Pulmonary artery endothelial cell (primary cell): ENCODE results near the gene MAJIN. TPM values are rescaled to one million over a fixed set of nuclear protein-coding genes. Genes with fewer than 3 reads are reported as not detected.

Source experiments
- DNase-seq: peaks from one replicate; pipeline ENCODE4 v3.0.0-alpha.2; 2011; ENCODE audit warnings: low read depth, low spot score
- total RNA-seq: library from RNA; depleted of rRNA; stranded (reverse); fragments of >200 nt; gene quantifications from 2 replicates; pipeline ENCODE4 v1.2.3, GENCODE V29; 2014

MAJIN gene
- total RNA-seq, 1 donor from 2014 or later, result not detected

GRCh38 chr11:64893194-64894069 lies 78.5 kb downstream of the MAJIN start:
- DNase-seq, result no peak

GRCh38 chr11:64892838-64893193 lies 79.1 kb downstream of the MAJIN start:
- DNase-seq, result no peak

- no peak for DNase-seq
These were observed 79.5 kb downstream of the MAJIN start for GRCh38 chr11:64892411-64892831.

GRCh38 chr11:64891880-64892279 lies 80.0 kb downstream of the MAJIN start:
- DNase-seq, result no peak

- DNase-seq, result no peak
These were observed 80.6 kb downstream of the MAJIN start for GRCh38 chr11:64891215-64891848.

GRCh38 chr11:64890522-64890939 lies 81.4 kb downstream of the MAJIN start:
- no peak for DNase-seq

- no peak for DNase-seq
These were observed 83.0 kb downstream of the MAJIN start for GRCh38 chr11:64888729-64889511.

- DNase-seq, result no peak
These were observed 83.5 kb downstream of the MAJIN start for GRCh38 chr11:64888406-64888728.

Other genes with a start within 250 kb of the MAJIN start
- gene NRXN2, start 248.9 kb downstream of the MAJIN start, total RNA-seq, result not detected in 2 replicates
- gene RASGRP2, start 228.0 kb downstream of the MAJIN start, total RNA-seq, result 0.53 and 1.5 TPM in 2 replicates
- 0.13 and 0.35 TPM in 2 replicates for gene PYGM, start 212.1 kb downstream of the MAJIN start, total RNA-seq
- 74.6 and 107 TPM in 2 replicates for gene SF1, start 193.6 kb downstream of the MAJIN start, total RNA-seq
- 34.3 and 34.8 TPM in 2 replicates for gene MAP4K2, start 168.9 kb downstream of the MAJIN start, total RNA-seq
- gene MEN1, start 161.6 kb downstream of the MAJIN start, total RNA-seq, result 17.0 and 26.2 TPM in 2 replicates
- 0.20 and 0.25 TPM in 2 replicates for gene CDC42BPG, start 127.5 kb downstream of the MAJIN start, total RNA-seq
- 110 and 122 TPM in 2 replicates for gene EHD1, start 93.5 kb downstream of the MAJIN start, total RNA-seq
- 8.8 and 9.6 TPM in 2 replicates for gene ATG2A, start 54.9 kb downstream of the MAJIN start, total RNA-seq
- gene PPP2R5B, start 47.4 kb downstream of the MAJIN start, total RNA-seq, result 9.7 and 12.1 TPM in 2 replicates
- gene GPHA2, start 36.2 kb downstream of the MAJIN start, total RNA-seq, result not detected in 2 replicates
- gene BATF2, start 24.9 kb upstream of the MAJIN start, total RNA-seq, result 0.40 and 1.1 TPM in 2 replicates
- 93.5 and 124 TPM in 2 replicates for gene ARL2, start 42.1 kb upstream of the MAJIN start, total RNA-seq
- 8.2 and 10.5 TPM in 2 replicates for gene SNX15, start 55.3 kb upstream of the MAJIN start, total RNA-seq
- gene SAC3D1, start 69.1 kb upstream of the MAJIN start, total RNA-seq, result 9.4 and 11.4 TPM in 2 replicates
- 10.7 and 15.9 TPM in 2 replicates for gene NAALADL1, start 86.4 kb upstream of the MAJIN start, total RNA-seq
- gene CDCA5, start 111.9 kb upstream of the MAJIN start, total RNA-seq, result 9.0 and 16.0 TPM in 2 replicates
- 32.9 and 34.6 TPM in 2 replicates for gene ZFPL1, start 112.1 kb upstream of the MAJIN start, total RNA-seq
- gene VPS51, start 124.1 kb upstream of the MAJIN start, total RNA-seq, result 174 and 190 TPM in 2 replicates
- gene TM7SF2, start 139.8 kb upstream of the MAJIN start, total RNA-seq, result 20.6 and 28.7 TPM in 2 replicates
- gene ZNHIT2, start 145.6 kb upstream of the MAJIN start, total RNA-seq, result 10.0 and 11.3 TPM in 2 replicates
- 222 and 473 TPM in 2 replicates for gene FAU, start 150.0 kb upstream of the MAJIN start, total RNA-seq
- gene MRPL49, start 150.2 kb upstream of the MAJIN start, total RNA-seq, result 52.2 and 58.2 TPM in 2 replicates
- 7.1 and 11.4 TPM in 2 replicates for gene SYVN1, start 162.4 kb upstream of the MAJIN start, total RNA-seq
- gene SPDYC, start 198.1 kb upstream of the MAJIN start, total RNA-seq, result not detected in 2 replicates
- gene CAPN1, start 209.8 kb upstream of the MAJIN start, total RNA-seq, result 151 and 203 TPM in 2 replicates